ENCODE data around the gene F12.

Gene F12

DNA sequence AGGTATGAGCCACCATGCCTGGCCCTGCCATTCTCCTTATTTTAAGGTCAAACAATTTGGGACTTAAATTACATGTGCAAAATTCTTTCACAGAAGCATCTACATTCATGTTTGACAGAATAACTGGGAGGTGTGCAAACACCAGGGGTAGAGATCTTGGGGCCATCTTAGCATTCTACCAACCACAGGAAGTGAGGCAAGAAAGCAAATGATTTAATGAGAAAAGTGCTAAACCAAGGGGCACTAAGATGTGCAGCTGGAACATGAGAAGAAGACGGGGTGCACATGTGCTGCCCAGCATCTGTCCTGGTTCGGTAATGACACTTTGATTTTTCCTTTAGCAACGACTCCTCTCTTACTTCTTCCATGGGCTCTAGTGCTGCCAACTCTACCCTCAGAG lies 1.2 kb upstream of the F12 start:
- DNase-seq: no peak

DNA sequence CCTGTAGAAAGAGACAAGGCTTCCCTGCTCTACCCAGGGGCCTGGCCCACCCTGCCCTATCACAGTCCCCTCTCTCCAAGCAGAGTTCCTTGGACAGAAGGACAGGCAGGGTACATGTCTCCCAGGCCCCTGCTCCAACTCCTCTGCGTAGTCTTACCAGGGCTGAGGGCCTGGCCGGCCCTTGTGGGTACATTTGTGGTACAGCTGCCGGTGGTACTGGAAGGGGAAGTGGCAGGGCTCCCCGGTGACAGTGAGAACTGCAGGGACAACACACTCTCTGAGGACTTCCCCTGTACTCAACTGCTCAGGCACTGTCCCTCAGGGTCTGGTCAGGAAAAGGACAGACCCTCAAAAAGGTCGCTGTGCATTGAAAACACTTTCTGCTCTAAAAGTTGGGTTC lies 3.6 kb downstream of the F12 start:
- DNase-seq: no peak

DNA sequence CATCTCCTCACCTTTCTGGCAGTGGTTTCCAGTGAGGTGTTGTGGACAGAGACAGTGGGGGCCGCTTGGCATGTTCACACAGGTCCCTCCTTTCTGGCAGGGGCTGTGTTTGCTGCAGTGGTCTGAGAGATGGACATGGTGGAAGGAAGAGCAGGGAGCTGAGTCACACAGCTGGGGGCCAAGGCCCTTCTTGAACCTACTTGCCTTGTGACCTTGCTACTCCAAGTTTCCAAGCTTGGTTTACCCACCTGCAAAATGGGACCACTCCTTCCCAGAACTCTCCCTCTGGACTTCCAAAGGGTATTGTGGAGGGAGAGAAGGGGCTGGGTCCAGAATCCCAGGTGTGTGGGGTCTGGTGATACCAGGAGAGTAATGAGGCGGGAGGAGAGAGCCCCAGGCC lies 4.1 kb downstream of the F12 start:
- DNase-seq: no peak

DNA sequence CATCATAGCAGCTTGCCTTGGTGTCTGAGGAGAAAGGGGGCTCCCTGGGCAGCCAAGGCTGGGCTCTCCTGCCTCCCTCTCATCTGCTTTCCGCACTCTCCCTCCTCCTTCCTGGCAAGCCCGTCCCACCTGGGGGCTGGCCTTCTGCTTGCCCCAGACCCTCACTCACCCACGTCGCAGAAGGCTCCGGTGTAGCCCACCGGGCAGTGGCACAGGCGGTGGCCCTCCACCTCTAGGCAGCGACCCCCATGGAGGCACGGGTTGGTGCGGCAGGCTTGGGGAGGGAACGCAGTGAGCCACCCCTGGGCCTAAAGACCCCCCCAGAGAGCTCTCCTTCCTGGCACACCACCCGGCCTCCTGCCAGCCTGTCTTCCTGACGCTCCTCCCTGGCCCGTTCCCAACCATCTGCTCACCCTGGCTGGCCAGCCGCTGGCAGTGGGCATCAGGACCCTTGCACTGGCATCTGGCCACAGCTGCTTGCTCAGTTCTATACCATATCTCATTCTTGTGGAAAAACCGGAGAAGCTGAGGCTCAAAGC lies 4.7 kb downstream of the F12 start:
- DNase-seq: no peak

DNA sequence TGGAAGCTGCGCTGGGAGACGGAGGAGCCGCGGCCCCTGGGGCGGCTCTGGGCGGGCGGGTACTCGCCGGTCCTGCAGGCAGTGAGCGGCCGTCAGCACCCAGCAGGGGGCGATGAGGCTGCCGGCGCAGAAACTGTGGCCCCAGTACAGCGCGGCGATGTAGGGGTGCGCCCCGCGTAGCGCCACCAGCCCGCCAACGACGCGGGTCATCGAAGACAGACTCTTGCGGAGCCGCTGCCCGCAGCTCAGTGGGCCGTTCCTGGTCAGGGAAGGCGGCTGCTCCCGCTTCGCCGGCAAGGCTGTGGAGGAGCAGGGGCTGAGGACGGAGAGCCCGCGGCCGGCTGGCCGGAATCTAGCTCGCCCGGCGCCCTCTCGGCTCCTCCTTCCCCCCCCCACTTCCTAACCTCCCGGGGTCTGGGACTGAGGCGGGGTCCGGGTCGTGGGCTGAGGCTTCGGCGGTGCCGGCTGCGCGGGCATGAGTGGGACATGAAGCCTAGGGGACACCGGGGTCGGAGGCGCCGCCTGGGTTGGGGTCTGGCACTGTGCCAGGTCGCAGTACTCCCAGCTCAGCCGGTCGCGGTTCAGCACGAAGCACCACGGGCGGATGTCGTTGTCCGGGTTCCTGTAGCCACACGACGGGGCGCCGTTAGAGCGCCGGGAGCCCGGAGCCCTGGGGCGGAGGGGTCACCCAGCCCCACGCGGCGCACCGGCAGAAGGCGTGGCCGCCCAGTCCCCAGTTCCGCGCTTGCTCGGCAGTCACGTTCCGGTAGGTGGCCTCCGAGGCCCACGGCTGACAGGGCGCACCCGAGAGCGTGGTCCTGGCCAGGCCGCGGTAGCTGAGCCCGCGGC lies 5.3 kb downstream of the F12 start:
- peak; percentile 53 for DNase-seq

DNA sequence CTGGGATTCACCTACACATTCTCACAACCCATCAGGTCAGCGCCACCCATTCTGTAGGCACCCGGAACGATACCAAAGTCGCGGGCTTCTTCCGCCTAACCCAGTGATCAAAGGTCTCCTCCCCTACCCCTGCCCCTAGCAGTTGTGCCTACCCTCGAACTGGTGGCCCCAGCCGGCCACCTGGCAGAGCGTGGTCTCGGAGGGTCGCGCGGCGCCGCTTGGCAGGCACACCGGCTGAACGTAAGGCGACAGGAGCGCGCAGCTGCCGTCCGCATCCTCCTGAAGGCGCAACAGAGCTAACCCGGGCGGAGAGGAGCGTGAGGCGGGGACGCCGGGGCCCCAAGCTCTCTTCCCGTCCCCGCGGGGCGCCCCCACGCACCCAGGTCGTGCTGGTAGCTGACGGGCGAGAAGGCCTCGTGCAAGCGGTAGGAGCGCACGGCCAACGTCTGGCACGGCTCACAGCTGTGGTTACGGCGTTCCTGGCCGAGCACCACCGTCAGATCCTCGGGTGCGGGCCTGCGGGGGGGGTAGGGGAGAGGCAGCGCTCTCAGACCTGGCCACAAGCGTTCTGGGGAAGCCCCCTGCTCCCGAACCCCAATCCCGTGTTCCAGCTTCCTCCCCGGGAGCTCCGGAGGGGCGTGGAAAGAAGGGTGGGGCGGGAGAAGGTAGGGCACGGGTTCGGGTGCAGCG lies 6.1 kb downstream of the F12 start:
- no peak for DNase-seq

DNA sequence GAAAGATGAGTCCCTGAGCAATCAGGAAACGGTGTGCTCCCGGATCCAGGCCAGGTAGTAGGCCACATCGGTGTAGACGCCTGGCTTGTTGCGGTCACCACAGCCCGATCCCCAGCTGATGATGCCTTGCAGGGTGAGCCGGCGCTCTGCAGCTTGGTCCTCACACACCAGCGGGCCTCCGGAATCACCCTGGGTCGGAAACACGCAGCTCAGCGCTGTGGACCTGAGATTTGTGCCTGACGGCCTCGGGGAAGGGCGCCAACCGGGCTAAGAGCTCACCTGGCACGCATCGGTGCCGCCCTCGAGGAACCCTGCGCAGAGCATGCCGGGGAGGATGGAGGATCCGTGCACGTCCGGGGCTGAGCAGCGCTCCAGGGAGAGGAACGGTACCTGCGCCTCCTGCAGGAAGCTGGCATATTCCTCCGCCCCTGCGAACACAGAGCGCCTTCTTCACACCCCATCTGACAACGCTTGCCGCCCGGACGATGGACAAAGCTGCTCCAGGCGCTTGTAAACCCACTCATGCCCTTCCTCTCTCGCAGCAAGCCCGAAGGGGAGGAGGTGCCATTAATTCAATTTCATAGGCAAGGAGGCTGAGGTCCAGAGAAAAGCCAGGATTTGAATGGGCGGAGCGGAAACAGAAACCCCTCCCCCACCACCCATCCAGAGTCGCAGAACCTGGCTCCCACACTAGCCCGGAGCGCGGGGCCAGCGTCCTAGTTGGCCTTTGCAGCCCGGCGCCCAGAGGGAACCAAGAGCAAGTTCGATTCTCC lies 6.9 kb downstream of the F12 start:
- peak; percentile 67 for DNase-seq

DNA sequence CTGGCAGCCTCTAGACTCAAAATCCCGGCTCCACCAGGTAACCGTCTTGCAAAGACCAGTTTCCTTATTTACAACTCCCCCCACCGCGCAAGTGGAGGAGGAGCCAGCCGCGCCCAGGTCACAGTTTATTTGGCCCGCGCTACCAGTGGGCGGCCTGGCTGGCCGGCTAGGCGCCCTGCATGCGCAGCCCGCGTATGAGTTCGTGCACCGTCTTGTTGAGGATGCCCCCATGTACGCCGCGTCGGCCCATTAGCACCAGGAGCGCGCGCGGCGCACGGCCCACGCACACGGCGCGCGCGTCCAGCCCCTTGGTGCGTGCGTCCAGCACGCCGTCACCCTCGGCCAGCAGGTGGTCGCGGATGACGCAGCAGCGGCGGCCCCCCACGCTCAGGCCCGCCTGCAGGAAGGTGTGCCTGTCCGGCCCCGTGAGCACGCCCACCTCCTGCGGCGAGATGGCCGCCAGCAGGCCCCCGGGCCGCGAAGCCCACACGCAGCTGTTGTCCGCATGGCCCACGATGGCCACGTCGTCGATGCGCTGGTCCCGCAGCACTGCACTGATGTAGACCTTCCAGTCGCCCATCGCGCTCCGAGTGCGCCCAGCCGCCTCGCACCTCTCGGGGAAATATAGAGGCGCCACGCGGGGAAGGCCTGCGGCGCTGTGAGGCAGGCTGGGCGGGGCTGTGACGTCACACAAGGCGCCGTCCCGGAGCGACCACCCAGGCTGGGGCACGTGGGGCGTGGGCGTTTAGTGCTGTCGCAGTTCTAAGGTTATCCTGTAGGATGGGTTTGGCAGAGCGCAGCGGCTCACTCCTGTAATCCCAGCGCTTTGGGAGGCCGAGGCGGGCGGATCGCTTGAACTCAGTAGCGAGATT lies 9.1 kb downstream of the F12 start, which contains the start of gene PFN3:
TSS of gene PFN3 (minus strand) at position 665 of the 872 bp plus-strand sequence. CDS start at position 580, 85 bp downstream.
- DNase-seq: no peak

DNA sequence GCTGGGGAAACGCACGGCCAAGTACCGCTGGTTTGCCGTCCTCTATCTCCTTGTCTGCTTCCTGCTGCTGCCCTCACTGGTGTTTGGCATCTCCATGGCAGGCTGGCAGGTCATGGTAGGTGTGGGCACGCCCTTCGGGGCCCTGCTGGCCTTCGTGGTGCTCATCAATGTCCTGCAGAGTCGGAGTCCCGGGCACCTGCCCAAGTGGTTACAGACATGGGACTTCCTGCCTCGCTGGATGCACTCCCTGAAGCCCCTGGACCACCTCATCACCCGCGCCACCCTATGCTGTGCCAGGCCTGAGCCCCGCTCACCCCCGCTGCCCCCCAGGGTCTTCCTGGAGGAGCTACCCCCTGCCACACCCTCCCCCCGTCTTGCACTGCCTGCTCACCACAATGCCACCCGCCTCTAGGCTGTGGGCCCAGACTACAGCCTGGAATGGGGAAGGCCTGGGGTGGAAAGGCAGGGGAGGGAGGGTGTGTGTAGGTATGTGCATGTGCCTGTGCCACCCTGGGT lies 11.4 kb downstream of the F12 start:
- no peak for DNase-seq

DNA sequence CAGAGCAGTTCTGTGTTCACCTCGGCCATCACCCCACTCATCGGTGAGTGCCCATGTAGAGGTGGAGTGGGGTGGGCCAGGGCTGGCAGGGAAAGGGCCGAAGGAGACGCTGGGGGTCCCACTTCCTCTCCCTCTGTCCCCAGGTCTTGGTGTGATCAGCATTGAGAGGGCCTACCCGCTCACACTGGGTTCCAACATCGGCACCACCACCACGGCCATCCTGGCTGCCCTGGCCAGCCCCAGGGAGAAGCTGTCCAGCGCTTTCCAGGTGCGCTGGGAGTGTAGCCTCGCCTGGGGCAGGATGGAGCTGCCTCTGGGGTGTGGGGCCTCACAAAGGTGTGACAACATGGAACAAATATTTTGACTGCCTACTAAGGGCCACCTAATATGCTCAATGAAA lies 12.6 kb downstream of the F12 start:
- no peak for DNase-seq

DNA sequence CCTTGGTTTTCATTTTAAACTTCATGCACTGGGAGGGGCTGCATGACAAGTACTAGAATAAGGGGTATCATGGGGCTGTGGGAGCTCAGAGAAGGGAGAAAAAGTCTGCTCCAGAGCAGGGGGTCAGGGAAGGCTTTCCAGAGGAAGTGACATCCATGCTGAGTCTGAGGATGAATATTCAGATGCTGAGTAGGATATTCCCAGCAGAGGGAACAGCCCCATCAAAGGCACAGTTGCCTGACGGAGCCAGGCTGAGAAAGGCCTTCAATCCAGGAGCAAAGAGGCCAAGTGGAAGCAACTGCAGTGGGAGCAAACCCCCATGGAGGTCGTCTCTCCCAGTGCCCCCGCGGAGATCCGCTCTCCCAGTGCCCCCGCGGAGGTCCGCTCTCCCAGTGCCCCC lies 13.3 kb downstream of the F12 start:
- no peak for DNase-seq

DNA sequence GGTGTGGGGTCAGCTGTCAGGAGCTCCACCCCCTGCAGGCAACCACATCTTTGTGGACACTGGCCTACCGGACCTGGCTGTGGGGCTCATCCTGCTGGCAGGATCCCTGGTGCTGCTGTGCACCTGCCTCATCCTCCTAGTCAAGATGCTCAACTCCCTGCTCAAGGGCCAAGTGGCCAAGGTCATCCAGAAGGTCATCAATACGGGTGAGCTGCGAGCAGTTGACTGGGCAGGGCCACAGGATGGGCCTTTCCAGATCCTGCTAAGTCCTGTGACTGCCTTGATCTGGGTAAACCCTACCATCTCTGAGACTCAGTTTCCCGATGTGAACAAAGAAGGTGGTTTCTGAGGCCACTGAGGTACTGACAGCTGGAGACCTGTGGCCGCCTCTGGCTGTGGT lies 15.4 kb downstream of the F12 start:
- no peak for DNase-seq

DNA sequence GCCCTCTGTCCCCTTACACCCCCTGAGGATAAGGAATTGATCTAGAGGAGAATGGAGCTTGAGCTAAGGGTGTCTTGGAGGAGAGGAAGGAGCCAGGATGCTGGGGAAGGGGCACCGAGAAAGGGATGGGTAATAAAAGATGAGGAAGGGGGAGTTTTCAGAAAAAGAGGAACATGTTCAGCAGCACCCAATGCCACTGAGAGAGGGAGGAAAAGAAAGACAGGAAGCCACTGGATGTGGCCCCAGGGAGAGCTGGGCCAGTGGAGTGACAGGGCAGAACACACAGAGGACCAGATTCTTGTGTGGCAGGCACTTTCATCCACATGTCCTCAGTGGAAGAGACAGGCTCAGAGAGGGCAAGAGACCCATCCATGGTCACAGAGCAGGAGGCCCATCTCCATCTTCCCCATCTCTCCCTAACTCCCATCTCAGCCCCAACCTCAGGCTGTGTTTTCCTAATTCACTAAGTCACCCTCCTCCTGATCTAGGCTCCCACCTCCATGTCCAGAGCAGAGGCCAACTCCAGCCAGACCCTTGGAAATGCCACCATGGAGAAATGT lies 16.1 kb downstream of the F12 start:
- no peak for DNase-seq

DNA sequence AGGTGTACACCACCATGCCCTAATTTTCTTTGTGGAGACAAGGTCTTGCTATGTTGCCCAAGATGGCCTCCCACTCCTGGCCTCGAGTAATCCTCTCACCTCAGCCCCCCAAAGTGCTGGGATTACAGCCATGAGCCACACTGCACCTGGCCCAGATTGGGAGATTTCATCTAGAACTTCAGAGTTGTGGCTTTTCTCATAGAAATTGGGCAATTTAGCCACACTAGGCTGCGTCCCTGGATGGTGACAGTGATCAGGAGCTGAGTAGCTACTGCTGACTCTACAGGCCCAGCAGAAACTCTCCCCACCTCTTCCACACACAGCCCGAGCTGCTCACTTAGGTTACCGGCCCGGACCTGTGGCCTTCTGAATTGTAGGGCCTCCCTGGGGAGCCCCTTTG lies 16.6 kb downstream of the F12 start:
- no peak for DNase-seq

DNA sequence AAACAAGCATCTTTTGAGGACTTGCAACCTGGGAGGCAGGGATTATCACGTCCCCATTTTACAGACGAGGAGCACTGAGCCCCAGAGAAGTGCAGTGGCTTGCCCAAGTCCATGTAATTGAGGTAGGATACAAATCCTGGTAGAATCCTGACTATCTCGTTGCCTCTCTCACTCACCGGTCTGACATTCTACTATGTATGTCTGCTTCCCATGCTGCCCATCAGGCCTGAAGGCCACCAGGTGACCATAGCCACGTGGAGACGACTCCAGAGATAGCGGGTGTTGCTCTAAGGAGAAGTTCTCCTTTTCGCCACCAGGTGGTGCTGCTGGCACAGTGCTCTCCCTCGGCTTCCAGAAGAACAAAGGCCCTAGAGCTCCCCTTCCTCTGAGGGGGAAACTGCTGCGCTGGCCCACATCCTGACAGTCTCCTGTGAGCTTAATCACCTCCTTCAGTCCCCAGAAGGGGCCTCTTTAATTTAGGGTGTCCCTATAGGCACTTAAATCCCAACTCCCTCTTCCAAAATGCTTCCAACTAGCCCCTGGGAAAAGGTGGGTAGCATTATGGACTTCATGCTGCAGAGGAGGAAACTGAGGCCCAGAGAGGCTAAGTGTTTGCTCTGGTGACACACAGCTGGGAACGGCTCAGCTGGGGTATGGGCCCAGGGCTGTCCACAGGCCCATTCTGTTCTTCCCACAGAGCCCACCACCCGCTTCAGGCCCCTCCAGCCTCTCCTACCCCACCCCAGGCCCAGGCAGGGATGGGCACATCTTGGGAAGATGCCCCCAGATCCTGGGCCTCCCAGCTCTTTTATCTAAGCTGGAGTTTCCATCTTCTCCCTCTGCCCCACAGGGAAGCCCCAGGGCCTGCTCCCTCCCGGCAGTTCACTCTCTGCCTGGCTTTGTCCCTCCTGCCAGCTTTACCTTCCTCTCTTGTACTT lies 18.7 kb downstream of the F12 start:
- DNase-seq: peak; percentile 68

DNA sequence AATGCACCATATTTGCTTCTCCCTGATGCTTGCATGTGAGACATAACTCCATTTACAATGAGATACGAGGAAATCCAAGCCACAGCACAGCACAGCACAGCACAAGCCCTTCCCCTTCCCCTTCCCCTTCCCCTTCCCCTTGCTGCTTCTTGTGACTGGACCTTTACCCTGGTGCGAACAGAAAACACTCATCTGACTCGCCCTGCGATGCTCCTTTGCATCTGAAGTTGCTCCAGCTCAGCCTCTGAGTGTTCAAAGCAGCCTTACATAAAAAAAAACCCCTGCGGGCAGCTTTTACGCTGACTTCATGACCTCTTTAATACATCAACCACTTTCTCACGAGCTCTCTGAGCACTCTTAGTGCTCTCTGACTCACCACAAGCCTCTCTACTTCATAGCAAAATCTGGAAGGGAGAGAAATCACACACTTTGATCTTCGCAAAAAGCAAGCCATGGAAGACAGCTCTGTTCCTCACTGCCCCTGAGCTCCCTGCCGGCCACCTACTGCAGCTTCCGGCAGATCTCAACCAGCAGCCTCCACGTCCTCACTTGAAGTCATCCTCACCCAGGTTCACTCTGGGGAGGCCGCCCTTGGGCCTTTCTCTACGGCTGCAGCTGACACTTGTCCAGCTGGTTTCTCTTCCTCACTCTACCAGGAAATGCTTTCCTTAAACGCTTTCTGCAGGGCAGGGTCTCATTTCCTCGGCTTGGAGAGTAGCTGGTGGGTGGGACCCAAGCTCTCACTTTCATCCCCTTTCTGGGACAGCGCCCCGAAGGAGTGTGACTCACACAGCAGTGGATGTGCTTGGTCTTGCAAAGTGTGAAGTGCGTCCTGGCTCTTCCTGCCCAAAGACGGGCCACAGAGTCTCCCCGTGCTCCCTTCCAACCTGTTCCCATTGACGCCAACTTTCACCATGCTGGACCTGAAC lies 19.9 kb downstream of the F12 start:
- DNase-seq: no peak

DNA sequence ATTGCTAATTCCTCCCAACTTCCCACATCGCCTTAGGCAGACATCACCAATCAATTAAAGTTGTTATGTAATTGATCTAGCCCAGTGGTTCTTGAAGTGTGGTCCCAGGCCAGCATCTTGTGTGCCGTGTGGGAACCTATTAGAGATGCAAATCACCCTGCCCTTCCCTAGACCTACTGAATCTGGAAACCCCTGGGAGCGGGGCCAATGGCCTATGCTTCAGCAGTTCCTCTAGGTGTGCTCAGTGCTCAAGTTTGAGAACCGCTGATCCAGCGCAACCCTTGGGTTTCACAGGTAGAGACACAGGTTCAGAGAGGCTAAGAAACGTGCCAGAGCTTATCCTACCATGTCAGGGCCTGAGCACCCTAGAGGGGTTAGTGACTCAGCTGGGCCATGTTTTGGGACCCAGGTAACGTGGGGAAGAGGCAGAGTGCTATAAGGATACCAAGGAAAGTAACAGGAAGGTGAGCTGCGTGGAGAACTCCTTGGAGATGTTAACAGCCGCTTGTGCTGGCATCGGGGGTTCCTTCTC lies 20.8 kb downstream of the F12 start:
- no peak for DNase-seq

DNA sequence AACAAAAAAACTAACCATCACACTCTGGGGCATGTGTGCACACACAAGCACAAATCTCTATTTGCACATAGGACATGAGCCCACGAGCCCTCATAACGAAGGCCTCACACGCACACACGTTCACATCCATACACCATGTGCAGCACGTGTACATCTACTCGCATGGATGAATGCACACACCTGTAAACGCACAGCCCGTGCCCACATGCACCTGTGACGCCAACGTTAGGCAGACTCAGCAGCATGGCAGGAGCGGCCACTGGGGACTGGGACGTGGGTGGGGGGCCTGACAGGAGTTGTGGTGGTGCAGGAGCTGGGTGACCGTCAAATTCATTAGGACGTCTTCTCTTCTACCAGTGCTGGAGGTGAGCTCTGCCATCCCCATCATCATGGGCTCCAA lies 22.0 kb downstream of the F12 start:
- DNase-seq: no peak

DNA sequence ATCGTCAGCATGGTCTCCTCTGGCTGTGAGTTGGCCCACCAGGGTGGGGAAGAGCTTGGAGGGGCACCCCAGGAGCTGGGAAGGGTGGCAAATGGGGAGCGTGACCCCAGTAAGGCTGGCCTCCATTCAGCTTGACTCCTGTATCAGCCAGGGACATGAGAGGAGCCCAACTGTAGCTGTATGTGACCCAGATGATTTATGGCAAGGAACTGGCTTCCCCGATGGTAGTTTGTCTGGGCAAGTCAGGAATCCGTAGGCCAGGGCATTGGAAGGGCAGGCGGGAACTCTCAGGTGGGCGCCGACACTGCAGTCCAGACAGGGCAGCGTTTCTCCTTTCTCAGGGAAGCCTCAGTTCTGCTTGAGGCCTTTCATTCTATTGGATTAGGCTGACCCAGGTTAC lies 22.8 kb downstream of the F12 start:
- no peak for DNase-seq

Measured in NCI-H1436 (cell line).